Activated T-cell treated with anti-CD3 and anti-CD28 coated beads for 4 hours (primary cell): ENCODE results near the gene NARS2.
"Not testable (repeated sequence)": the region's sequence is repeated elsewhere in the genome, so short reads cannot be mapped to it uniquely, and the experiment has no call there.

ENCODE experiments used
- DNase-seq: peaks from one replicate; pipeline ENCODE4 v3.0.0-alpha.2; 2020

NARS2 gene

DNA sequence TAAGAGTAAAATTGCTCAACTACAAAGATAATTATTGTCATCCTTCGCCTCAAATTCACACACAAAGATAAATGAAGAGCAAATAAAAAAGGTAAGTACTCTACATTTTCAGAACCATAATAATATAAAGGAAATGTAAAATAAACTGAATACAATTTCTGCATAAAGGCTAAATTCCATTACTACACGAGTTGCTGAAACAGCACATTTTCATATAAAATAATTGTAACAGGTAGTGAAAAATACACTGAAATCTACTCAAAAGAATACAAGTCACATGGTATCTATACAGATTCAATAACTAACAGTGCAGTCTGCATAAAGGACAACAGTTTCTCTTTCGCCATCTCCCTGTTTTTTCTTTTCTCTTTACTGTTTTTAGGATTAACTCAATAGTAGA lies 102.3 kb downstream of the NARS2 start:
- no peak for DNase-seq

DNA sequence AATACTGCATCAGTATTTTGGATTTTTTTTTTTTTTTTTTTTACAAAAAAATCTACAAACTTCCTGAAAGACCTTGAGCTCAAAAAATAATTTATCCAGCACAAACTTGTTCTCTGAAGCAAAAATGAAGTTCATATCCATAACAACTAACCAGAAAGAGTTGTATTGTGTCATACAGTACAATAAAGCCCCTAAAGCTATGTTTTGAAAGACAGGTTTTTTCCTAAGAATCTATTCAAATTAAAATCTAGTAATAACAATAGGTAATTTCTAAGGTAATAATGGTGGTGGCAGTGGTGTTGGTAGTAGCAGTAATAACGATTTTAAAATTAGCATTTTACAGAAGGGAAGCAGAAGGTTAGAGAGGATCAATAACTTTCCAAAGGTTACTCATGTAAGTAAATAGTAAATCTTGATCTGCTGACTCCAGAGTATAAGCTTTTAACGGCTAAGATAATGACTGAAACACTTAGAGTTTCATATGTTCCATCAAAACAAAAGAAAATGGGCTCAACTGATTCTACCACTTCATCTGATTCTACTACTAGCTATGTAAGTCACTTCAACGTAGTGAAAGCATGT lies 103.7 kb downstream of the NARS2 start:
- DNase-seq = no peak

DNA sequence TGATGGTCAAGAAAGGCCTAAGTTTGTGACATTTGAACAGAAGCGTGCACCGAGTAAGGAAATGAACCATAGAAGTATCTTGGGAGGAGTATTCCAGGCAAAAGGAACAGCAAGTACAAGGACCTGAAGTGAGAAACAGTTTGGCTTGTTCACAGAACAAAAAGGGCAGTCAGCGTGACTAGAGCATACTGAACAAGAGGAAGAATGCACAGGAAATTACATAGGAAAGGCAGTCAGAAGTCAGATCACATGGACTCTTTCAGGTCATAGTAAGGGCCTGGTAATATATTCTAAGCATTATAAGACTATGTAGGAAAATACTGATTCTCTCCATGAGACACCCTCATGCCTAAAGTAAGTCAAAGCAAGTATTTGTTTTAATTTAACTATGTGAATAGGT lies 104.8 kb downstream of the NARS2 start:
- DNase-seq = no peak

DNA sequence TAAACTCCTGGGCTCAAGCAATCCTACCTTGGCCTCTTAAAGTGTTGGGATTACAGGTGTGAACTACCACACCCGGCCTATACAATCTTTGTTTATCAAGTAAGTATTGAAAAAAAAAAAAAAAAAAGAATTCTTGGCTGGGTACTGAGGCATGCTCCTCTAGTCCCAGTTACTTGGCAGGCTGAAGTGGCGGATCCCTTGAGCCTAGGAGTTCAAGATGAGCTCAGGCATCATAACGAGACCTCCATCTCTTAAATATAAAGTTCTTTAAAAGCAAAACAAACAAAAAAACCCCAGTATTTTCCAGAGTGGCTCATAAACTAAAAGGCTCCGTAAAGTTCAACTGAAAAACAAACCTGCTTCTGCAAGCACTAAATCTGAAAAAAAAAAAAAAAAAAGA lies 106.7 kb downstream of the NARS2 start:
- no peak for DNase-seq

DNA sequence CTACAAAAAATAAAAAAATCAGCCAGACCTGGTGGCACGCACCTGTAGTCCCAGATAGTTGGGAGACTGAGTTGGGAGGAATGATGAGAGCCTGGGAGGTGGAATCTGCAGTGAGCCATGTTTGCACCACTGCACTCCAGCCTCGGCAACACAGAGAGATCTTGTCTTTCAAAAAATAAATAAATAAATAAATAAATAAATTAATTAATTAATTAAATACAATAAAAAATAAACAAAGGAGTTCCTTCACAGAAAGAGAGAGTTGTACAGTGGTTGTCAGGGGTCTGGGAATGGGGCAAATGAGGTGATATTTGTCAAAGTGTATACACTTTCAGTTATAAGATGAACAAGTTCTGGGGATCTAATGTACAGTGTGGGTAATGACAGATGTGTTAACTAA lies 107.3 kb downstream of the NARS2 start:
- DNase-seq = no peak

DNA sequence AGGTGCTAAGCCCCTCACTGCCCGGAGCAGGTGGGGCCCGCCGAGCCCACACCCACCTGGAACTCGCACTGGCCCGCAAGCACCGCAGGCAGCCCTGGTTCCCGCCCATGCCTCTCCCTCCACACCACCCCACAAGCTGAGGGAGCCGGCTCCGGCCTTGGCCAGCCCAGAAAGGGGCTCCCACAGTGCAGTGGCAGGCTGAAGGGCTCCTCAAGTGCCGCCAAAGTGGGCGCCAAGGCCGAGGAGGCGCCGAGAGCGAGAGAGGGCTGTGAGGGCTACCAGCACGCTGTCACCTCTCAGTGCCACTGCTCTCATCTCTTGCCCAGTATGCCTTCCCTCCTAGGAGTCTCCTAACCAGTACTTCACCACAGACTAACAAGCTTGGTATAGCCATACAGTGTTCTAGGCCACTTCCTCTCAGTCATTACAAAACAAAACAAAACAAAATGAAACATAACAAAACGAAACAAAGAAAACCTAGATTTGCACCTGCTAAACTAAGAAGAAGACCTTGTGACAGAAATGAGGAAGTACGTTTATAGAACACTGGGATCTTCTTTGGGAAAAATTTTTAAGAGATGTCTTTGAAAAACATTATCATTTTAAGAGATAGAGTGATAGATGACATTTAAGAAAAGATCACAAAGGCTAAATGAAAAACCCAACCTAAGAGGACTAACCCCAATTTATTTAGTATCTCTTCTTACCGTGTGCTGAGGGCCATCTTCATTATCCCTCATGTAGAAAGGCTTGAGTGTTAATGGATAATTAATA lies 109.3 kb downstream of the NARS2 start:
- no peak for DNase-seq

DNA sequence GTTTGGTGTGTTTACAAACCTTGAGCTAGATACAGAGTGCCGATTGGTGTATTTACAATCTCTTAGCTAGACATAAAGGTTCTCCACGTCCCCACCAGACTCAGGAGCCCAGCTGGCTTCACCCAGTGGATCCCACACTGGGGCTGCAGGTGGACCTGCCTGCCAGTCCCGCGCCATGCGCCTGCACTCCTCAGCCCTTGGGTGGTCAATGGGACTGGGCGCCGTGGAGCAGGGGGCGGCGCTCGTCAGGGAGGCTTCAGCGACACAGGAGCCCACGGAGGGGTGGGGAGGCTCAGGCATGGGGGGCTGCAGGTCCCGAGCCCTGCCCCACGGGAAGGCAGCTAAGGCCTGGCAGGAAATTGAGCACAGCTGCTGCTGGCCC lies 109.9 kb downstream of the NARS2 start:
- DNase-seq = not testable (repeated sequence)

DNA sequence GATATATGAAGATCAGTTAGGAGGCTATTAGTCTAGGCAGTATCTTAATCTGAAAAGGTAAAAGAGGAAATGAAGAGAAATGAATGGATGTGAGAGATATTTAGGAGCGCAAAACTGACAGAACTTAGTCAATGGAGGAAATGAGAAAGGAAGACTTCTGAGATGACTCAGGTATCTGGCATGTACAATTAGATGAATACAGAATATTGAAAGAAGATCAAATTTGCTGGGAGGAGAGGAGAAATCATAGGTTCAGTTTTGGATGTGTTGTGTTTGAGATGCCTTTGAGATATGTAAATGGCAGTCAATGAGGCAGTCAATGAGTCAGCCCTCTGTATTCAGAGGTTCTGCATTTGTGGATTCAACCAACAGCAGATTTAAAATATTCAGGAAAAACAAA lies 114.2 kb downstream of the NARS2 start:
- no peak for DNase-seq

DNA sequence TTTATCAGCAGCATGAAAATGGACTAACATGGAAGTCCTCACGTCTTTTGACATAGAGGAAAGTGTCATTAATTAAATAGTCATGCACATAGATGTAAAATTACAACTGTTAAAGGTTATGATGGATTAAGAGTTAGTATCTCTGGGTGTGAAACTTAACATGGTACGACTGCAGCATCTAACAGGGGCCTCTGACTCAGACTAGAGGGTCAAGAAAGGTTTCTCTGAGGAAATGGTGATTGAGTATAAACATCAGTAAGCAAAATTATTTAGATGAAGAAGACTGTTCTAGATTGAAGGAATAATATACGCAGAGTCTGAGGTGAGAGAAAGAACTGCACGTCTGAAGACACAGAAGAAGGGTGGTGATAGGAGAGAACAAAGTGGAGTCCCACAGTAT lies 114.9 kb downstream of the NARS2 start:
- no peak for DNase-seq

DNA sequence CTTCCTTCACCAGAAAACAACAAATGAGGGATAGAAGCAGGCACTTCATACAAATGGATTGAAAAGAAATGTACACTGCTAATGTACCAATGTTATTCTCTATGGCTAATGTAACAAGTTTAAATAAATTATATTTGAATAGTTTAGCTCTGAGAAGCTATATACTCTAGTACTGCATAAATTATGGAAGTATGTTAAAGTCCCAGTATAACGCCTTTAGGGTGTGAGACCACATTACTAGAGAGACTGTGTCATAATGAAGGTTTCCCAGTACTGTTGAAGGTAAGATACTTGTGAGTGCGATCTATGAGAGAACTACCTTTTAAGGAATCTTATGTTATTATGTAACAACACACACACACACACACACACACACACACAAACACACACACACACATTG lies 117.2 kb downstream of the NARS2 start:
- no peak for DNase-seq

DNA sequence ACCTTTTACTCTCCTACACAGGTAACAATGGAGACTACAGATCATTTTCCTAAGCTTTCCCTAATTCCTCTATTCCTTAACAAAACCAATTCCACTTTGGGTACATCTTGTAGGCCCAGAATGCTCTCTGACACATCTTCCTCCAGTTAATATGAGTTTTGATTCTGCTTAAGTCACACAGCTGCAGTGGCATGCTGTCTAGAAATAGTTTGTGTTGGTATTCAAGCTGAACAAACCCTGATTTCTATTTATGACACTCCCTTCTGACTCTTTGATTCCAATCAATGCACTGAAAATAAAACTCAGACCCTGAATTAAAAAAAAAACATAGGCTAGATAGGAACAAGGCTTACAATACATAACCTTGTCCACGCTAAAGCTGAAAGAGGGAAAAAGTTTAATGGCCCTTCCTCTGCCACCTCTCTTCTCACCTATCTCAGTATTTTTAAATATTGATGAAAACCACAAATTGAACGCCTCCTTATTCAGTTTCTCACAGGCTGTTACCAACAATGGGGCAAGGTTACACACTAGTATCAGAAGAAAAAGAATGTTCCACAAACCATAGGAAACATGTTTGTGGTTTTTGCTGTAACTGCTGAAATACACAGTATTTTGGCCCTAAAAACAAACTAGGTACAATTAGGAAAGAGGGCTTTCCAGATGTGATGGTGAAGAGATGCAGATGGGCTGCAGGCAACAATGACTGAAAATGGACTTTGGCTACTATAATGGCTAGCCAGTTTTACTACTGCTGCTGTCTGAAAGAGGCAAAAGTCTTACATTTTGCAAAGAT lies 121.3 kb downstream of the NARS2 start:
- DNase-seq = no peak

DNA sequence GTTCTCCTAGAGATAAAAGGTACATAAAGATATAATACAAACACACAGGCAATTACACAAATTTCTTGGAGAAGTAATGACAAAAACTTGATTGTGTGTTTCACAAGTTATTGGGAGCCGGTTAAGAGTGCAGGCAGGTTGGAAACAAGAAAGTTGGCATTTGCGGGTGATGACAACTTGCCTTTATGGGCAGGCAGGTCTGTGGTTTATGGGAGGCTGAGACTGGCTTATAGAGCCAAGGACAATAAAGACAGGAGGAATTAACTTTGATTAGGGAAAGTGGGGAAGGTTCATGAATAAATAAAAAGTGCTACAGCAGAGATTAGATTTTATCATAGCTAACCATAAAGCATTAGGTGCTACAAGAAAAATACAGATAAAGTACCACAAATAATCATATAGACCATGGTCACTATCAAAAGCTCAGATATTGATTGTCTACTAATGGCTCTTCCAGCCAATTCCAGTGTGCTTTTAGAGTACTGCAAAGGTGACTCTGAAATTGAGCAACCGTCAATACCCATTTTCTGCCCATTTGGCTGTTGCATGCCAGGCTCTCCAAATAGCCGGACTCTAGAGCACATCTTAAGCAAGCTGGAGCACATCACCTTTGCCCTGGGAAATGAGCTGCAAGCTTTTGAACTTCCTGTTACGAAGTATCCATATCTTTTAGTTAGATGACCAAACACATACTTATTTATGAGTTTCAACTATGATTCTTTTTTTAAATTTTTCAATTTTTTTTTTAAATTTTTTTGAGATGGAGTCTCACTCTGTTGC lies 123.1 kb downstream of the NARS2 start:
- no peak for DNase-seq

DNA sequence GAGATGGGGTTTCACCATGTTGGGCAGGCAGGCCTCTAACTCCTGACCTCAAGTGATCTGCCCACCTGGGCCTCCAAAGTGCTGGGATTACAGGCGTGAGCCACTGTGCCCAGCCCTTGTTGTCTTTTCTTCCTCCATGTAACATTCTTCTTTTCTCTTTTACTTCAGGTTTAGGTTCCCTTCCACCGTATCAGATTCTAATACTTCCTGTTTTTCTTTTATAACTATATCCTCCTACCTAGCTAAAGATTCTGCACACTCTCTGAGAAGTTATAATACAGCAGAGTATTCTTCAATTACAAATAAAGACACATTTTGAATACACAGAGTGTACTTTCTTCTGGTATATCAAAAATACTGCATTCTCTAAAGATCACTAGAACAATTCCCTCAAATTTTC lies 123.8 kb downstream of the NARS2 start:
- no peak for DNase-seq

DNA sequence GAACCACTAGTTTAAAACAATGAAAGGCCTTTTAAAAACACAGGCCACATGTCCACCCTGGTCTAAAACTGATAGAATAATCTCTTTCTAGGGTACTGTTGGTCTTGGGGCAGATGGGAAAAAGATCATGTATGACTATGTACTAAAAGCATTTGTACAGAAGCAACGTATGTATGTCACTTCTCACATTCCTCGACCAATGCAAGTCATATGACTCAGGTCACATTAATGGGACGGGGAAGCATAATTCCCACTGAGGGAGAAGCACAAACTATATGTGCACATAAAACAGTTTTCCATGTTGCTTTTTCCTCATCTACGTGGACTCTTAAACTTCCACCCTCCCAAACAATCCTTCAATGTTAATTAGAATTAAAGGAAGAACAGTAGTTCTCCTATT lies 124.8 kb downstream of the NARS2 start:
- DNase-seq = no peak

DNA sequence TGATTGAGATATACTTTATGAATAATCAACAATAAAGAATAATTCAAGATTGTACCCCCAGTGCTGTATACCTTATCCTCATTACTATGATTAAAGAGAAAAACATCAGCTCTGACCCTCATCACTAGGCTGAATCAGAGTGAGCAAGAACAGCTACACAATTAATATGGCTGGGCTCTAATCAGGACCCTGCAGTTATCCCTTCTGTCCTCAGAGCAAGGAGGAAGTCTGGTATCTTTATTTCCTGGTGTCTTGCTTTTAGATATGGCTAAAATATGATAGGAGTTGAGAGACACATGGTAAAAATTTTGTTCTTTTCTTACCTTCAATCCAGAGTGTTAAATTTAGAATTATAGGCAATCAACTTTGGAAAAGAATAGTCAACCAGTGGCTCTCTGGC lies 128.5 kb downstream of the NARS2 start:
- DNase-seq = no peak

DNA sequence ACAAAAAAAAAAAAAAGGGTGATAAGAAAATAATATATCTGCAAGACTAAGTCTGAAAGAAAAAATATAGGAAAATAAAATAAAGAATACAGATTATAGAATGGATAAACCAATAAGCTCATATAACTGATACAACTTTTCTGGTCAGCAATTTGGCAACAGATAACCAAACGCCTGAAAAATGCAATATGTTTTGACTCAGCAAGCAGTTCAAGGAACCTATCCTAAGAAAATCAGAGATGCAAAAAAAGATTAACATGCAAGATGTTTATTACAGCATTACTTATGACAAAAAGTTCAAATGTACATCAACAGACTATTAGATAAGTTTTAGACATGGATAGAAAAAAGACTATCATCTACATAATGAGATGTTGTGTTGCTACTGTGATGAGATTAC lies 129.9 kb downstream of the NARS2 start:
- DNase-seq = no peak

DNA sequence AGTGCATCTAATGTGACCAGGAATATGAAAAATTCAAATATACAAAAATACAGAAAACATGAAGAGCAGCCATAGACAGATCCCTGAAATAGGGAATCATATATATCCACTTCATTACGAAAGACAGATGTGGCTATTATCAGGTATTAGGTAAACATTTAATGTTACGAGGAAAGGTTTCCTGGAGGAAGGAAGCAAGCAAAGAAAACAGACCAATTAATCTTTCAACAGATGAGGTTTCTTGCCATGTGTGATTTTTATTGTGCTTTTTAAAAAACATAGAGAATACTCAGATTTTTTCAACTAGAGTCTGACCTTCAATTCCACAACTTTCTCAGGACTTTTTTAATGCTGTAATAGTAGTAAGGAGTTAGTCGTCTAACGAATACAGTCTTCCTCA lies 132.7 kb downstream of the NARS2 start:
- DNase-seq = no peak

DNA sequence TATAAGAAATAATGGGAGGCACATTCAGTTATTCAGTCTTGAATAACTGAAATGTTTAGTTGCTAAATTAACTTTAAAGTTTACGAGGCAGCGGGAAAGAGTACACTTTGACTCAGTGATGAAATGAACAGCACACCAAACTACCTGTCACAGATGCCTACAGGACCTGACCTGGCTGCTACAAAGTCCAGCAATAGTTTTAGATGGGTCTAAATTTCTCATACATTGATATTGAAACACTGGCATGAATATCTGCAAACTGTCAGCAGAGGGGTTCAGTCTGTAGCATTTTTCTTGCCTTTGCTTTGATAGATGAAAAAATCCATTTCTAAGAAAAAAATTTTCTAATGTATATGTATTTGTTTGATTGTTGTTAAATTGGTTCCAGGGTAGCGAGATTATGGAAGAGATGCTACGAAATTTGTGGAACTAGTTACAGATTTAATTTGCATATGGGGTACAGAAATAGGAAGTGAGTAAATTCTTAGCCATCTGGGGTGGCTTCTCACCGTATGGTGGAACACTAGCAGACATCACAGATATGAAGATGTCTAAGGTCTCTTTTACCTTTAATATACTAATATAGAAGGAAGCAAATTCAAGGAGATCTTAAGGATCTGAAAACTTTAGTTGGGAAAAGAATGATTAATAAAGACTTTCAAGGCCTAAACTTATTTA lies 136.2 kb downstream of the NARS2 start:
- DNase-seq = no peak

DNA sequence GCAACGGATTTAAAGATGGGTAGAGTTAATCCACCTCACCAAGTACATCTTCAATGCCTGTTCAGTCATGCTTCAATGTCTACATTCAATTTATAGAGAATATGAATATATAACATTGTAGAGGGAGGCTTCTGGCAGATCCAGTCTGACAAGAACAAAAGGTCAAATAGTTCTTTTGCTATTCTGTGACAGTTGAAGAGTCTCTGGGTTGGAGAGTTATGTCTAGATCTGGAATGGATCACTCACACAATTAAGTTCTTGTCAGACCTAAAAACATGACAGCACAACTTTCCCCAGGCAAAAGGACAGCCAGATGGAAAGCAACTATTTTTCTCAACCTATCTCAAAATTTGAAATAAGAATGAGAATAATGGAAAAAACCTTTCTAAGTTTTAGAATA lies 141.7 kb downstream of the NARS2 start:
- DNase-seq = no peak

DNA sequence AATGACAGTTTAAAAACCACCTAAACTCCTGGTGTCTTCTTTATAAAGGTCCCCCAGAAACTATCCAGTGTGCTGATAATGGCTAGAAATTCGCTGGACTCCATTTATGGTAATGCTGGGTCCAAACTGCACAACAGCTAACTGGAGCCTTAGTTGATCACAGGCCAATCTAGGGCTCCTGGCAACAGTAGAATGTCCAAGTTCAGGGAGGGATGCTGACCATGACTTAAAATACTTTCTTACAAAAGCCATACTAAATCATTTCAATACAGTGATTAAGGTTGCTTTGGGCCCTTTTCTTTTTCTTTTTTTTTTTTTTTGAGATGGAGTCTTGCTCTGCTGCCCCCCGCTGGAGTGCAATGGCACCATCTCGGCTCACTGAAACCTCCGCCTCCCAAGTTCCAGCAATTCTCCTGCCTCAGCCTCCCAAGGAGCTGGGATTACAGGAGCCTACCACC lies 142.6 kb downstream of the NARS2 start:
- no peak for DNase-seq

DNA sequence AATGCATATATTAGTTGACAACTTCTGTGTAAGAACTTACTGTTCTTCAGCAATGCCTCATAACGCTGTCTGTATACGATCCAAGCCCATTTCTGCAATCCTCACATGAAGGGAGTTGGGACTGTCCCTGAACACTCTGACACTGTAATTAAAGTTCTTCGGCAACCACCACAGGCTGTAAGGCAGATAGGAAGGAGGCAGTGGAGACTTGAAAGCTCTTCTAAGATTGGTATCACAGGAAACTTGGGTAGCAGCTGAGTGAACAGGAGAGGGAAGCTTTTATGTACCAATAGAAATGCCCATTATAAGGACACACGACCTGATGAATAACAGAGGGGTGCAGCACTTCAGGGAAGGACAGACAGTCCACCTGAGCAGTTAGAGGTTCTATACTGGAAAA lies 145.0 kb downstream of the NARS2 start:
- no peak for DNase-seq

DNA sequence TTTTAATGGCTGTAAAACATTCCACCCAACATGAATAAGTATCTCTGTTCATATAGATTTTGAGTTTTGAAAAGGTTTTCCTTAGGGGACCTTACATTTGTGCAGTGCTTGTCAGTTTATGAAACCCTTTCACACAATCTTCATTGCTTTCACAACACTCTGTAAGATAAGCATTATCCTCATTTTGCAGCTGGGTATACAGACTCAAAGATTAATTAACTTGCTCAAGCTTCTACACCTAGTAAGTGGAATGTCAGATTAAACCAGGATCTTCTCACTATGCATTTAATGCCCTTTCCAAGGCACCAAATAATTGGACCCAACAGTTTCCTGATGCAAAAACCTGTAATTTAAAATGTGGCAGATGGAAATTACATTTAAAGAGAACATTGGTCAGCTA lies 145.5 kb downstream of the NARS2 start:
- DNase-seq = no peak

DNA sequence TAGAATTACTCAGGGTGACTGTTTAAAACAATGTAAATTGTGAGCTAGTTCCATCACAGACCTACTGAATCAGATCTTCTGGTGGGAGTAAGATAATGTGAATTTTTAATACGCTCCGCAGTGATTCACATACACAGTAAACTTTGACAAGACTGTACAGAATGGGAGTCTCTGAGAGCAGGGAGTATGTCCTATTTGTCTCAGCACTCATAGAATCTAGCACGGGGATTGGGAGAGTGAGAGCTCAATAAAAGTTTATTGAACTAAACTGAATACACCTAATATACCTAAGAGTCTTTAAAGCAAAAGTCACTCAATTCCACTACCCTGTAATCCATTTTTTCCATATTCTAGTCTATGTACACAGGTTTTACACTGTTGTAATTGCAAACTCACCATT lies 145.9 kb downstream of the NARS2 start:
- DNase-seq = no peak
